Ishikawa (cell line): ENCODE data around the gene DICER1.

Experiments used
- CEBPB ChIP-seq: IDR thresholded peaks from 2 replicates; pipeline ENCODE4 v1.6.1; 2012
- RAD21 ChIP-seq: IDR thresholded peaks from 2 replicates; pipeline ENCODE4 v1.6.1; 2012; ENCODE audit warnings: low read depth
- TAF1 ChIP-seq: IDR thresholded peaks from 2 replicates; pipeline ENCODE4 v1.6.1; 2012; ENCODE audit warnings: low read depth, mild to moderate bottlenecking

DNA sequence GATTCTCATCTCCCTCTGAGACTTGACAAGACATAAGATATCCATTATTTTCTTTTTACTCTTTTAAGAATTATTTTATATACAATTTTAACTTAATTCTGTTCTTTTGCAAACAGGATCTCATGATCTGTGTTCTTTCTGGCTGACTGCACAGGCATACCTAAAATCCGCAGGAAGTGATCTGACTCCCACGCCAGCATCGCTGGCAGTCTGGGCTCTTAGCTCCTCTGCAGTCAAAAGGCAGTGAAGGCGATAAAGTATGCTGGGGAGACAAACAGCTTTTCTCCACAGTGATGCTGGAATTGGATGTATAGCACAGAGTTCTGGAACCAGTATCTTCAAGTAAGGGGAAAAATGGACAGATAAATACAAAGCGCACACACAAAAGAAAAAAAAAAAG lies 52.4 kb downstream of the DICER1 start:
- TF ChIP-seq CEBPB (no peak), RAD21 (no peak), TAF1 (no peak)
